CD4-positive, alpha-beta T cell treated with Interferon gamma for 1 hour (primary cell): ENCODE data around the gene ERP44.
"Not testable (repeated sequence)": the region's sequence is repeated elsewhere in the genome, so short reads cannot be mapped to it uniquely, and the experiment has no call there.

Source experiments
- DNase-seq: peaks from one replicate; pipeline ENCODE4 v3.0.0-alpha.2; 2020

ERP44 gene

GRCh38 chr9:100098887-100099721 lies at the start of gene ERP44, which contains the start of gene INVS:
ERP44 (minus strand) TSS chr9:100099000; CDS start chr9:100098840, 160 bp downstream.
INVS (plus strand) TSS chr9:100099243; CDS start chr9:100104522, 5,279 bp downstream.
- DNase-seq, result peak; percentile 98

DNA sequence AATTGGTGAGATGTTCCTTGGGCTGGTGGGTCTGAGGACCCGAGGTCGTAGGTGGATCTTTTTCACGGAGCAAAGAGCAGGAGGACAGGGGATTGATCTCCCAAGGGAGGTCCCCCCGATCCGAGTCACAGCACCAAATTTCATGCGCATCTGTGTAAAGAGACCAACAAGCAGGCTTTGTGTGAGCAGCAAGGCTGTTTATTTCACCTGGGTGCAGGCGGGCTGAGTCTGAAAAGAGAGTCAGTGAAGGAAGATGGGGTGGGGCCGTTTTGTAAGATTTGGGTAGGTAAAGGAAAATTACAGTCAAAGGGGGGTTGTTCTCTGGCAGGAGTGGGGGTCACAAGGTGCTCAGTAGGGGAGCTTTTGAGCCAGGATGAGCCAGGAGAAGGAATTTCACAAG lies 47.2 kb upstream of the ERP44 start:
- DNase-seq, result not testable (repeated sequence)

DNA sequence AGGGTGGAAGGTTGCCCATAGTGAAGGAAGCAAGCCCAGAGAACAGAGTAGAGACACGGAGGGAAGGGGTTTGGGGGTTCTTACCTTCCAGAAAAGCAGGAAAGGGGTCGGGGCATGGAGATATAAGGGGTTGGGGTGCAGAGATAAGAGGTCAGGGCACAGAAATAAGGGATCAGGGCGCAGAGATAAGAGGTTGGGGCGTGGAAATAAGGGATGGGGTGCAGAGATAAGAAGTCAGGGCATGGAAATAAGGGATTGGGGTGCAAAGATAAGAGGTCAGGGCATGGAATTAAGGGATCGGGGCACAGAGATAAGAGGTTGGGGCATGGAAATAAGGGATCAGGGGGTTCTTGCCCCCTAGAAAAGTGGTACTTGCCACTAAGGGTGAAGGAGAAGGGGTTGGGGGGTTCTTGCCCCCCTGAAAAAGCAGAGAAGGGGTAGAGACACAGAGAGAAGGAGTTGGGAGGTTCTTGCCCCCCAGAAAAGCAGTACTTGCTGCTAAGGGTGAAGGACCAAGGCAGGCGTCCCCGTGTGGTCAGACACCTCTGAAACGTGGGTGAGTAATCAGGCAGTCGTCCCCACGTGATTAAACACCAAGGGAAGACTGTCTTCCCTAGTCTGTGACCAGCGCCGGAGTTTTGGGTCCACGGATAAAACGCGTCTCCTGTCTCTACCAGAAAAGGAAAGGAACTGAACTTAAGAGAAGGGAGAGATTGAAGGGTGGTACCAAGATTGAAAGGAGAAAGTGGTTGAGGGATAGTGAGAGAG lies 46.6 kb upstream of the ERP44 start:
- DNase-seq, result not testable (repeated sequence)

GRCh38 chr9:100141862-100142261 lies 43.1 kb upstream of the ERP44 start:
- DNase-seq, result not testable (repeated sequence)

GRCh38 chr9:100140303-100140702 lies 41.5 kb upstream of the ERP44 start:
- DNase-seq, result not testable (repeated sequence)

DNA sequence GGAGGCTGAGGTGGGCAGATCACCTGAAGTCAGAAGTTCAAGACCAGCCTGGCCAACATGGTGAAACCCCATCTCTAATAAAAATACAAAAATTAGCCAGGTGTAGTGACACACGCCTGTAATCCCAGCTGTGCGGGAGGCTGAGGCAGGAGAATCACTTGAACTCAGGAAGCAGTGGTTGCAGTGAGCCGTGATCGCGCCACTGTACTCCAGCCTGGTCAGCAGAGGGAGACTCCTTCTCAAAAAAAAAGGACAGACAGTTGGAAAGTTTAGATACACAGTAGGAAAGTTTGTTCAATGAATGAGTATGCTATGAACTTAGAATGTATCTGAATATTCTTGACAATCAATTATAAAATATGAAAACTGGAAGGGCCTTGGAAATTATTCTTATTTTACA lies 38.0 kb upstream of the ERP44 start:
- not testable (repeated sequence) for DNase-seq

- DNase-seq, result no peak
Measured at GRCh38 chr9:100134731-100135130, 35.9 kb upstream of the ERP44 start.

DNA sequence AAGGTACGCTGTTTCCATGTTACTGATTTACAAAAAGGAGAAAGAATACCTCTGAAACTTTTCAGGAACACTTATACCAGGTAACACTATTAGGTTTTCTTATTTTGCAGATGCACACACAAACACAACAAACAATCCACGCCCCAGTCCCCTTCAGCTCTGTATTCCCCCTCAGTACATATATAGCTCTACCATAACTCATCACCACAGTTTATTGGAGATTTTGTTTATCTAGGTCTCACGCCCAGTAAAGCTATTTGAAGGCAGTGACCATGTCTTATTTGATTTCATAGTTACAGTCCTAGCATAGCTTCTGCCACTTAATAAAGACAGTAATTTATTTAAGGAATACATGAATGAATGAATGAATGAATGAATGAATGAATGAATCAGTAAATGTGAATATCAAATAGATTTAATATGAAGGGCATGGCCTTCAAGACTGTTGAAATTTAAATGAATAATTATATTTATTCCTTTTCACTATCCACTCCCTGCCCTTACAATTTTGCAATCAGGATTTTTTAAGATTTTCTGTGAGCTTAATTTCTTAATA lies 33.2 kb upstream of the ERP44 start:
- DNase-seq, result no peak

DNA sequence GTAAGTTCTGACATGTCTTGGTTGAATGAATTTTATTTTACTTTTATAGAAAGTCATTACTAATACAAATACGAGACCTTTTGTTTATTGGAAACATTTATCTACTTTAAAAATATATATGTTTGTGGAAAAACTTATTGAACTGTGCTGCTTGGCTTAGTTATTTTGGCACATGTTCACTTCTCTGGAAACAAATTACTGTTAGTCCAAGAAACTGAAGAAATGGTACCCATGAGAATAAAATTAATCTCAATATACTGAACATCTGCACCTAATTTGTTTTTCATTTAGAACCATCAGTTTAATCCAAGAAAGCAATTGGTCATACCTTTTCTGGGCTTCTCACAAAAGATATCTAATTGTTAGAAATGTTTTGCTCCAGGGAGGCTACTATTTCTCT lies 32.4 kb upstream of the ERP44 start:
- DNase-seq, result no peak

- no peak for DNase-seq
Measured at GRCh38 chr9:100129772-100130171, 31.0 kb upstream of the ERP44 start.

GRCh38 chr9:100126423-100126822 lies 27.6 kb upstream of the ERP44 start:
- DNase-seq, result no peak

- no peak for DNase-seq
Measured at GRCh38 chr9:100125910-100126309, 27.1 kb upstream of the ERP44 start.

DNA sequence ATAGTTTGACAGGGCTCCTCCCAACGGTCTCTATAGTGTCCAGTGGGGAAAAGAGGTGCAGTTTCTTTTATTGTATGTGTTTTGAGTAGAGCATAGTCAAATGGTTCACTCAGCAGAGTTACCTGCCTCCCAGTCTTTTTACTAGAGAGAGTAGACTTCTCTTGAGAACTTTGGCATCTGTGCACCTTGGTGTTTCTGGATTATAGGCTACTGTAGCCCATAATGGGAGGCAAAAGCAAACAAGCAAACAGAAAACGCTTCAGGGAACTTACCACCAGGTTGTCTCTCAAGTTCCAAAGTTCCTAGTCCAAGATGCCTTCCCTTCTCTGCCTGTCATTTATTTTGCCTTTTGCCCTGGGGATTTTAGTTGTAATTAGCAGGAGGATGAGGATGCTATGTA lies 26.4 kb upstream of the ERP44 start:
- DNase-seq, result no peak

DNA sequence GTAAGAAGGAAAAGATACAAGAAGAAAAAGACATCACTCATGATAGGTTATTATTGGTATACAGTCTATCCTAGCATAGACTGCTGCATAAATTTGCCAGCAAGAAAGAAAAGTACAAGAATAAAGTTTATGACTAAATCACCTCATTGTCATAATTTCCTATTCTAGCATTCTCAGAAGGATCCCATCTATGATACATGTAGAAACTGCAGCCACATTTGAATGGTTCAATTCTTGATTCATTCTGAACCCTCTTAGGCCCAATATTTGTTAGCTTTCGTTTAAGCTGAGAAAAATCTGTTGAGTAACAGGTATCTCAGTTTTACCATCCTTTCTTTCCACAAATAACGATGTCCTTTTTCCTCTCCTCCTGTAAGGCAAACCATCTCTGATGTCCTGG lies 21.5 kb upstream of the ERP44 start:
- no peak for DNase-seq

- no peak for DNase-seq
Measured at GRCh38 chr9:100117316-100117715, 18.5 kb upstream of the ERP44 start.

GRCh38 chr9:100112677-100113336 lies 14.0 kb upstream of the ERP44 start:
- no peak for DNase-seq

GRCh38 chr9:100111235-100111634 lies 12.4 kb upstream of the ERP44 start:
- DNase-seq, result no peak

- no peak for DNase-seq
Measured at GRCh38 chr9:100108559-100108958, 9.8 kb upstream of the ERP44 start.

GRCh38 chr9:100106616-100107015 lies 7.8 kb upstream of the ERP44 start:
- no peak for DNase-seq

DNA sequence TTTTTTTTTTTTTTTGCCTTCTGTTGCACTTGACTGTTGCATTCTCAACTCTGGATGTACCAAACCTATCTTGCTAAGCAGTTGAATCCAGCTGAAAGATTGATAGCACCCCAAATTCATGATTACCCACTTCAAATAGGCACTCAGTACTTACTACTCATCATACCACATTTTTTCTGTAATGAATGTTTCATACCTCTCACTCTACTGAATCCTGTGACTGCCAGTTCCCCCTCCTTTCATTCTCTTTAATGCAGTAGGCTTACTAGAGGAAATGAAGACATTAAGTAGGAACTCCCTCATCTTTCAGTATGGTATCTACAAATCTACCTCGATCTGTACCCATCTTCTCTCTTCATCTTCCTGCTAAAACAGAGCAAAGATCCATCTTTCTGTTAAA lies 7.1 kb upstream of the ERP44 start:
- no peak for DNase-seq

DNA sequence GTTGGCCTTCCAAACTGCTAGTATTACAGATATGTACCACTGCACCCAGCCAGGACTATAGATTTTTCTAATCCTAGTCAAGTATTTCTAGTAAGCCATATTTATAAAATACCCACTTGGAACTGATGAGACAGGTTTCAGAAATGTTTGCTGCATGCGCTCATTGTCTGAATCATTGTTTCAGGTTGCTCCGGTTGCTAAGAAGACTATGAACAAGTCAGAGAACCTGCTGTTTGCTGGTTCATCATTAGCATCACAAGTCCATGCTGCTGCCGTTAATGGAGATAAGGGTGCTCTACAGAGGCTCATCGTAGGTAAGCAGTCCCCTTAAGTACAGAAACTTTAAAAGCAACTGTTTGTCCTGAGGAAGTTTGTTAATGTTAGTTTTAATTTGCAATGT lies 5.5 kb upstream of the ERP44 start:
- no peak for DNase-seq

GRCh38 chr9:100101608-100102007 lies 2.8 kb upstream of the ERP44 start:
- DNase-seq, result no peak

DNA sequence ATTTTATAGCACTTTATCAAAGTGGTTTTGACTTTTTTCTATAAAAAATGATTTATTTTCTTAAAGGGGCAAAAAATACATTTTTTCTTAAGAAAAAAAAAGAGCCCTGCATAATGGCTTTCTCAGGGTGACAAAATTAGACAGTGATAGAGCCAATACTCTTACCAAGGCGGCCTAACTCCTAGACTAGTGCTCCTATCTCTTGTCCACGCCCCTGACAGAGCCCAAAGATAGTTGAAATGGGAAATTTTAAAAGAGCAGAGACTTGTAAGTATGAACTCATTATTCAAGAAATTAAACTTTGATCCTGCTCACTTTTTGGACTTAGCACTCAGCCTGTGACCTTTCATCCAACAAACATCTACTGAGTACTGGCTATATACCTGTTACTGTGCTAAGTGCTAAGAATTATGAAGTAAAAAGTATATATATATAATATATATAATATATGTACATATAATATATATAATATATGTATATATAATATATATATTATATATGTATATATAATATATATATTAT lies 1.4 kb upstream of the ERP44 start:
- no peak for DNase-seq
